ENCODE results near the gene ACBD4. TPM values are rescaled to one million over a fixed set of nuclear protein-coding genes. Genes with fewer than 3 reads are reported as not detected.

The ACBD4 gene
- total and polyA plus RNA-seq, 2 of the 13 experiments (the other 11 are each of a cell fraction or from before 2014, with no cell fraction given), result 16.1 to 26.9 TPM

DNA sequence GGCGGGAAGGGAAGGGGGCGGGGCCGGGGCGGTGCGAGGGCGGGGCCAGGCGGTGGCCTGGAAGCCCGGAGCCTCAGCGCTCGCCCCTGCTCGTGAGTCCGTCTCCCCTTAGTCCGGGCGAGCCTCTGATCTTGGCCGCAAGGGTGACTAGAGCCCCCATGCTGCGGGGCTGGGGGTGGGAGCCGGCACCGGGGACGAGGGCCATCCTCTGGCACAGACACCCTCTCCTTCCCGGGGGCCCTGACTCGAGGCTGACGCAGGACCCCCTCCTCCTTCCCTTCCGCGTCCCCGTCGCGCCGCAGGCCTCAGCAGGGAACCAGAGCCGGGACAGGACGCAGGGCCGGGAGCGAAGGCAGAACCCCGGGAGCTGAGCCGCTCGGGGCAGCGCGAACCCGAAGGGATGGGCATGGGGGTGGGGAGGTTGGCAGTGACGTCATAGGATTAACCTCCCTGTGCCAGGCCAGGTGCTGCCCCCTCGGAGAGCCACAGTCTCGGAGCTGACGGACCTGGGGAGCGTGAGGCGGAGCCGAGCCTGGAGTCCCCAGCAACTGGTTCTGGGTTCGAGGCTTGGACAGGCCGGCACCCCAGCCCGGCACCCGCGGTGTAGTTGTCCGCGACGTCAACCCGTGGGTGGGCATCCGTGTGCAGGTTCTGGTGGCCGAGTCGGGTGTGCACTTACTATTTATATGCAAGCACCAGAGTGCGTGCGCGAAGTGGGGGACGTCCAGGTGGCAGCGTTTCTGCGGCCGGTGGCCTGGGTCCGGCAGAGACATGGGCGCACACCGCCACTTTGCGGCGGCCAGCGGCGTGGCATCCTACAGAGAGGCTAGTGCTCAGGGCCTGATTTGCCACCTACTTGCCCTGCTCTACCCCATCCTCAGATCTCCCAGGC is 2.7 kb upstream of the ACBD4 start (continued):
- TF ChIP-seq, protein P1, sequence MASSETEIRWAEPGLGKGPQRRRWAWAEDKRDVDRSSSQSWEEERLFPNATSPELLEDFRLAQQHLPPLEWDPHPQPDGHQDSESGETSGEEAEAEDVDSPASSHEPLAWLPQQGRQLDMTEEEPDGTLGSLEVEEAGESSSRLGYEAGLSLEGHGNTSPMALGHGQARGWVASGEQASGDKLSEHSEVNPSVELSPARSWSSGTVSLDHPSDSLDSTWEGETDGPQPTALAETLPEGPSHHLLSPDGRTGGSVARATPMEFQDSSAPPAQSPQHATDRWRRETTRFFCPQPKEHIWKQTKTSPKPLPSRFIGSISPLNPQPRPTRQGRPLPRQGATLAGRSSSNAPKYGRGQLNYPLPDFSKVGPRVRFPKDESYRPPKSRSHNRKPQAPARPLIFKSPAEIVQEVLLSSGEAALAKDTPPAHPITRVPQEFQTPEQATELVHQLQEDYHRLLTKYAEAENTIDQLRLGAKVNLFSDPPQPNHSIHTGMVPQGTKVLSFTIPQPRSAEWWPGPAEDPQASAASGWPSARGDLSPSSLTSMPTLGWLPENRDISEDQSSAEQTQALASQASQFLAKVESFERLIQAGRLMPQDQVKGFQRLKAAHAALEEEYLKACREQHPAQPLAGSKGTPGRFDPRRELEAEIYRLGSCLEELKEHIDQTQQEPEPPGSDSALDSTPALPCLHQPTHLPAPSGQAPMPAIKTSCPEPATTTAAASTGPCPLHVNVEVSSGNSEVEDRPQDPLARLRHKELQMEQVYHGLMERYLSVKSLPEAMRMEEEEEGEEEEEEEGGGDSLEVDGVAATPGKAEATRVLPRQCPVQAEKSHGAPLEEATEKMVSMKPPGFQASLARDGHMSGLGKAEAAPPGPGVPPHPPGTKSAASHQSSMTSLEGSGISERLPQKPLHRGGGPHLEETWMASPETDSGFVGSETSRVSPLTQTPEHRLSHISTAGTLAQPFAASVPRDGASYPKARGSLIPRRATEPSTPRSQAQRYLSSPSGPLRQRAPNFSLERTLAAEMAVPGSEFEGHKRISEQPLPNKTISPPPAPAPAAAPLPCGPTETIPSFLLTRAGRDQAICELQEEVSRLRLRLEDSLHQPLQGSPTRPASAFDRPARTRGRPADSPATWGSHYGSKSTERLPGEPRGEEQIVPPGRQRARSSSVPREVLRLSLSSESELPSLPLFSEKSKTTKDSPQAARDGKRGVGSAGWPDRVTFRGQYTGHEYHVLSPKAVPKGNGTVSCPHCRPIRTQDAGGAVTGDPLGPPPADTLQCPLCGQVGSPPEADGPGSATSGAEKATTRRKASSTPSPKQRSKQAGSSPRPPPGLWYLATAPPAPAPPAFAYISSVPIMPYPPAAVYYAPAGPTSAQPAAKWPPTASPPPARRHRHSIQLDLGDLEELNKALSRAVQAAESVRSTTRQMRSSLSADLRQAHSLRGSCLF (CRISPR knock-in tag; IDR thresholded peaks at IDR 0.05; ENCODE audit: borderline replicate concordance), result no peak
- TF ChIP-seq, protein P2, sequence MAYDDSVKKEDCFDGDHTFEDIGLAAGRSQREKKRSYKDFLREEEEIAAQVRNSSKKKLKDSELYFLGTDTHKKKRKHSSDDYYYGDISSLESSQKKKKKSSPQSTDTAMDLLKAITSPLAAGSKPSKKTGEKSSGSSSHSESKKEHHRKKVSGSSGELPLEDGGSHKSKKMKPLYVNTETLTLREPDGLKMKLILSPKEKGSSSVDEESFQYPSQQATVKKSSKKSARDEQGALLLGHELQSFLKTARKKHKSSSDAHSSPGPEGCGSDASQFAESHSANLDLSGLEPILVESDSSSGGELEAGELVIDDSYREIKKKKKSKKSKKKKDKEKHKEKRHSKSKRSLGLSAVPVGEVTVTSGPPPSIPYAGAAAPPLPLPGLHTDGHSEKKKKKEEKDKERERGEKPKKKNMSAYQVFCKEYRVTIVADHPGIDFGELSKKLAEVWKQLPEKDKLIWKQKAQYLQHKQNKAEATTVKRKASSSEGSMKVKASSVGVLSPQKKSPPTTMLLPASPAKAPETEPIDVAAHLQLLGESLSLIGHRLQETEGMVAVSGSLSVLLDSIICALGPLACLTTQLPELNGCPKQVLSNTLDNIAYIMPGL (CRISPR knock-in tag; IDR thresholded peaks at IDR 0.05; ENCODE audit: borderline replicate concordance in 1 of 2, low read depth in 1 of 2), result peak; percentile 53 to 69
- TF ChIP-seq, protein P3, sequence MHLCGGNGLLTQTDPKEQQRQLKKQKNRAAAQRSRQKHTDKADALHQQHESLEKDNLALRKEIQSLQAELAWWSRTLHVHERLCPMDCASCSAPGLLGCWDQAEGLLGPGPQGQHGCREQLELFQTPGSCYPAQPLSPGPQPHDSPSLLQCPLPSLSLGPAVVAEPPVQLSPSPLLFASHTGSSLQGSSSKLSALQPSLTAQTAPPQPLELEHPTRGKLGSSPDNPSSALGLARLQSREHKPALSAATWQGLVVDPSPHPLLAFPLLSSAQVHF (CRISPR knock-in tag; IDR thresholded peaks at IDR 0.05), result no peak
- TF ChIP-seq ZFP36L2 (CRISPR knock-in tag; IDR thresholded peaks at IDR 0.05) (no peak), ZNF543 (CRISPR knock-in tag; IDR thresholded peaks at IDR 0.05) (no peak; the same call in 1 of the 2 replicates), RAD21 (CRISPR knock-in tag; IDR thresholded peaks at IDR 0.05) (peak; percentile 90), ZNF589 (CRISPR knock-in tag; conservative IDR thresholded peaks at IDR 0.05) (peak; percentile 64; the same call in 1 of the 2 replicates), MEIS2 (CRISPR knock-in tag; IDR thresholded peaks at IDR 0.05) (peak; percentile 50; the same call in 1 of the 2 replicates), NFE2L2 (IDR thresholded peaks at IDR 0.05; ENCODE audit: low read length) (no peak), ZNF329 (CRISPR knock-in tag; IDR thresholded peaks at IDR 0.05; ENCODE audit: low read depth) (peak; percentile 79; the same call in 1 of the 2 replicates), SRSF9 (IDR thresholded peaks at IDR 0.05; ENCODE audit: borderline replicate concordance, insufficient read depth, low read depth, low read length, poor library complexity, severe bottlenecking) (no peak), HOXA7 (CRISPR knock-in tag; IDR thresholded peaks at IDR 0.05) (no peak), ZFP82 (CRISPR knock-in tag; IDR thresholded peaks at IDR 0.05; ENCODE audit: borderline replicate concordance) (peak; percentile 79; the same call in 1 of the 2 replicates), GLI4 (CRISPR knock-in tag; IDR thresholded peaks at IDR 0.05; ENCODE audit: borderline replicate concordance) (no peak), ZFP36 (IDR thresholded peaks at IDR 0.05; ENCODE audit: borderline replicate concordance, low read depth, low read length, partially characterized antibody) (no peak), ZNF747 (CRISPR knock-in tag; IDR thresholded peaks at IDR 0.05; ENCODE audit: borderline replicate concordance) (0 out of 2 replicates have a peak, but pooled peaks have one; percentile 25), SMC3 (IDR thresholded peaks at IDR 0.05; ENCODE audit: low read length) (peak; percentile 1; the same call in 1 of the 2 replicates)
- TF ChIP-seq, protein P4, sequence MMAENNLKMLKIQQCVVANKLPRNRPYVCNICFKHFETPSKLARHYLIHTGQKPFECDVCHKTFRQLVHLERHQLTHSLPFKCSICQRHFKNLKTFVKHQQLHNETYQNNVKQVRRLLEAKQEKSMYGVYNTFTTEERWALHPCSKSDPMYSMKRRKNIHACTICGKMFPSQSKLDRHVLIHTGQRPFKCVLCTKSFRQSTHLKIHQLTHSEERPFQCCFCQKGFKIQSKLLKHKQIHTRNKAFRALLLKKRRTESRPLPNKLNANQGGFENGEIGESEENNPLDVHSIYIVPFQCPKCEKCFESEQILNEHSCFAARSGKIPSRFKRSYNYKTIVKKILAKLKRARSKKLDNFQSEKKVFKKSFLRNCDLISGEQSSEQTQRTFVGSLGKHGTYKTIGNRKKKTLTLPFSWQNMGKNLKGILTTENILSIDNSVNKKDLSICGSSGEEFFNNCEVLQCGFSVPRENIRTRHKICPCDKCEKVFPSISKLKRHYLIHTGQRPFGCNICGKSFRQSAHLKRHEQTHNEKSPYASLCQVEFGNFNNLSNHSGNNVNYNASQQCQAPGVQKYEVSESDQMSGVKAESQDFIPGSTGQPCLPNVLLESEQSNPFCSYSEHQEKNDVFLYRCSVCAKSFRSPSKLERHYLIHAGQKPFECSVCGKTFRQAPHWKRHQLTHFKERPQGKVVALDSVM (CRISPR knock-in tag; IDR thresholded peaks at IDR 0.05), result 0 out of 2 replicates have a peak, but pooled peaks have one; percentile 9
